Adrenal gland (tissue), 12 donors: Measurements from ENCODE around the gene SLC10A3. TPM values are rescaled to one million over a fixed set of nuclear protein-coding genes. Genes with fewer than 3 reads are reported as not detected.

ENCODE experiments used
- DNase-seq, 7 donors: peaks; one replicate each; pipeline ENCODE4 v3.0.0-alpha.2; 2019 to 2020
- H3K27ac ChIP-seq, 5 donors: fragments of 200-600 bp; sonication (generic) in 4 of 5; 1 replicate in 3 of 5; 2 replicates in 2 of 5; pipeline versions ENCODE4 v1.5.1 to v1.8.0; 2016 to 2020; ENCODE audit warnings: mild to moderate bottlenecking in 1 of 5
- H3K27me3 ChIP-seq: fragments of 200-600 bp; 2 replicates; pipeline ENCODE4 v1.8.0; 2021
- H3K36me3 ChIP-seq, 2 donors: fragments of 200-600 bp; replicated peaks in 1 of 2; 1 replicate in 1 of 2; 2 replicates in 1 of 2; pipeline versions ENCODE4 v1.5.1 to v1.8.0; 2018 to 2022
- H3K4me1 ChIP-seq, 2 donors: fragments of 200-600 bp; replicated peaks in 1 of 2; 1 replicate in 1 of 2; 2 replicates in 1 of 2; pipeline versions ENCODE4 v1.5.1 to v1.8.0; 2018 to 2021
- H3K4me3 ChIP-seq, 4 donors: fragments of 200-600 bp; sonication (generic) in 3 of 4; one replicate each; pipeline ENCODE4 v1.5.1; 2016 to 2018
- H3K9me3 ChIP-seq, 3 donors: fragments of 200-600 bp; sonication (generic) in 1 of 3; replicated peaks in 1 of 3; 1 replicate in 2 of 3; 2 replicates in 1 of 3; pipeline versions ENCODE4 v1.5.1 to v1.8.0; 2016 to 2021
- CTCF ChIP-seq, 6 experiments: fragments of 450-650 bp in 4 of 6; fragments of 200-600 bp in 2 of 6; sonication (generic) in 1 of 6; IDR thresholded peaks; 1 replicate in 5 of 6; 2 replicates in 1 of 6; pipeline versions ENCODE4 v1.5.1 to v1.8.0; 2016 to 2021; ENCODE audit warnings: antibody characterized with exemption in 6 of 6, mild to moderate bottlenecking in 2 of 6, moderate library complexity in 1 of 6
- POLR2A ChIP-seq, 2 donors: fragments of 450-650 bp; IDR thresholded peaks; one replicate each; pipeline ENCODE4 v1.6.1; 2017; ENCODE audit warnings: antibody characterized with exemption in 2 of 2, mild to moderate bottlenecking in 2 of 2, moderate library complexity in 1 of 2
- WGBS, 4 donors: extraction: QIAGEN DNeasy Blood & Tissue Kit in 2 of 4; methylation state at CpG; one replicate each; pipeline versions ENCODE4 v1.1.5 to v1.1.7; 2013 to 2017; 5-methylcytosine and 5-hydroxymethylcytosine counted together
- intact Hi-C, 2 donors: fragments of 100-400 bp; cut with DNase I; formaldehyde crosslinking; loops; one replicate each; pipeline versions ENCODE4 v1.14.1 to v1.15.0; 2022 to 2023
- polyA plus RNA-seq, 3 donors: library from polyadenylated mRNA; stranded (reverse); fragments of 200-250 nt in 2 of 3; fragments of 350-450 nt in 1 of 3; fragmentation: Illumina TruSeq in 1 of 3; extraction: RNeasy Lipid Tissue Mini Kit (QIAGEN cat#74804) in 1 of 3; gene quantifications; one replicate each; pipeline ENCODE4 v1.2.3, GENCODE V29; 2013 to 2014
- total RNA-seq, 9 donors: library from RNA; depleted of rRNA in 4 of 9; stranded (reverse); fragments of >200 nt in 4 of 9; fragments of 120-200 nt in 1 of 9; fragmentation: NEBNext Ultra II Directional in 1 of 9; extraction: Animal tissue kit (Norgen Biotek cat#: 25700) in 1 of 9; gene quantifications; one replicate each; pipeline versions ENCODE4 v1.1.0 to v1.2.4, GENCODE V29; 2013 to 2023
- donor health status: healthy with polysubstance abuse.
- donor health status: Bipolar disorder and iron deficiency.
- donor health status: DM: yes; HTN: yes; CAD: no.
- donor health status: DM: no; HTN: no; CAD: no.
- donor health status: DM: no; HTN: no; CAD: no.
- donor health status: DM: yes; HTN: yes; CAD: no.

SLC10A3 gene
- total and polyA plus RNA-seq, 12 donors: 8.7 to 33.4 (median 27.8) TPM

- TF ChIP-seq CTCF (IDR thresholded peaks at IDR 0.05) (no peak), POLR2A (IDR thresholded peaks at IDR 0.05) (no peak)
- 82 to 97% (median 90%) methylated on average over 3 to 9 of the region's 9 CpGs for WGBS, 4 donors
These were observed 21.3 kb downstream of the SLC10A3 start for GRCh38 chrX:154469114-154469513.

GRCh38 chrX:154468217-154468616 lies 22.2 kb downstream of the SLC10A3 start:
- H3K27me3 ChIP-seq: no peaks in the 10 kb centered on the region
- no peak overlapping the region for H3K4me3 ChIP-seq
- no peaks in the 10 kb centered on the region for H3K4me1 ChIP-seq
- H3K36me3 ChIP-seq: peaks cover 0 to 76% of the 10 kb centered on the region in 2 donors
- H3K9me3 ChIP-seq: no peaks in the 10 kb centered on the region
- H3K27ac ChIP-seq: no peak overlapping the region
- WGBS, 4 donors: 92 to 100% (median 94%) methylated on average over 5 to 23 of the region's 23 CpGs; no CpG with 5 or more reads in 1 of the 4 donors
- intact Hi-C loops: no loop called here
- TF ChIP-seq POLR2A (IDR thresholded peaks at IDR 0.05) (no peak), CTCF (IDR thresholded peaks at IDR 0.05) (no peak)
- DNase-seq: no peak

More at GRCh38 chrX:154469114-154469513, 21.3 kb downstream of the SLC10A3 start:
- peaks cover 0 to 74% of the 10 kb centered on the region in 2 donors for H3K36me3 ChIP-seq
- no peak overlapping the region for H3K27ac ChIP-seq
- DNase-seq: no peak
- H3K4me3 ChIP-seq: no peak overlapping the region
- H3K4me1 ChIP-seq: no peaks in the 10 kb centered on the region
- intact Hi-C loops: no loop called here
- no peaks in the 10 kb centered on the region for H3K27me3 ChIP-seq
- no peaks in the 10 kb centered on the region for H3K9me3 ChIP-seq

- Histone ChIP-seq H3K9me3 (no peaks in the 10 kb centered on the region), H3K4me1 (no peaks in the 10 kb centered on the region), H3K27me3 (no peaks in the 10 kb centered on the region), H3K36me3 (peaks cover 0 to 76% of the 10 kb centered on the region in 2 donors), H3K27ac (no peak overlapping the region), H3K4me3 (no peak overlapping the region)
- 94 to 100% (median 95%) methylated on average over 6 to 21 of the region's 21 CpGs for WGBS, 4 donors
- no peak for DNase-seq
- TF ChIP-seq CTCF (IDR thresholded peaks at IDR 0.05) (no peak), POLR2A (IDR thresholded peaks at IDR 0.05) (no peak)
- intact Hi-C loops: no loop called here
These were observed 22.9 kb downstream of the SLC10A3 start for GRCh38 chrX:154467556-154467955.

GRCh38 chrX:154466907-154467306 lies 23.5 kb downstream of the SLC10A3 start:
- H3K9me3 ChIP-seq: no peaks in the 10 kb centered on the region
- TF ChIP-seq POLR2A (IDR thresholded peaks at IDR 0.05) (no peak), CTCF (IDR thresholded peaks at IDR 0.05) (no peak)
- intact Hi-C loops: no loop called here
- DNase-seq: no peak
- no peak overlapping the region for H3K4me3 ChIP-seq
- H3K27ac ChIP-seq: no peak overlapping the region
- WGBS, 4 donors: 85 to 100% (median 96%) methylated on average over 2 to 15 of the region's 15 CpGs; no CpG with 5 or more reads in 1 of the 4 donors
- no peaks in the 10 kb centered on the region for H3K27me3 ChIP-seq
- H3K36me3 ChIP-seq: peaks cover 0 to 76% of the 10 kb centered on the region in 2 donors
- H3K4me1 ChIP-seq: no peaks in the 10 kb centered on the region
